ENCODE results near the gene STAB1.

GRCh38 chr3:52557011-52557960, 62.1 kb downstream of the STAB1 start:
- TF ChIP-seq CTCF (IDR thresholded peaks at IDR 0.05 in 4 of 5, conservative IDR thresholded peaks at IDR 0.05 in 1 of 5) (no peak), POLR2A (IDR thresholded peaks at IDR 0.05) (no peak)

Data from gastrocnemius medialis (tissue), 4 donors.